Measurements from ENCODE around the gene CISD3.

DNA sequence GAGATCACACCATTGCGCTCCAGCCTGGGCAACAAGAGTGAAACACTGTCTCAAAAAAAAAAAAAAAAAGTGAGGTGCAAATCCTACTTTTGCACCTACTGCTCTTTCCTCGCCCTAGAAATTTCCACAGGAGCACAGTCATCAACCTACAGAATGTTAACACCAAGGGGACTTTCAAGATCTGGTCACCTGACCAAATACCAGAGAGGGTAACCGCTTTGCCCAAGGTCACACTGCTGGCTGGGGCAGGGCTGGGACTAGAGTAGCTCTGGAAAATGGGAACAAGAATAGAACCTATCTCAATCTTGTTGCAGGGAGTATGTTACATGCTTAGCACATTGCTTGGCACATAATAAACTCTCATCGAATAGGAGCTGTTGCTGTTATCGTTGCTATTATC lies 31.4 kb upstream of the CISD3 start:
- TF ChIP-seq, protein P1, sequence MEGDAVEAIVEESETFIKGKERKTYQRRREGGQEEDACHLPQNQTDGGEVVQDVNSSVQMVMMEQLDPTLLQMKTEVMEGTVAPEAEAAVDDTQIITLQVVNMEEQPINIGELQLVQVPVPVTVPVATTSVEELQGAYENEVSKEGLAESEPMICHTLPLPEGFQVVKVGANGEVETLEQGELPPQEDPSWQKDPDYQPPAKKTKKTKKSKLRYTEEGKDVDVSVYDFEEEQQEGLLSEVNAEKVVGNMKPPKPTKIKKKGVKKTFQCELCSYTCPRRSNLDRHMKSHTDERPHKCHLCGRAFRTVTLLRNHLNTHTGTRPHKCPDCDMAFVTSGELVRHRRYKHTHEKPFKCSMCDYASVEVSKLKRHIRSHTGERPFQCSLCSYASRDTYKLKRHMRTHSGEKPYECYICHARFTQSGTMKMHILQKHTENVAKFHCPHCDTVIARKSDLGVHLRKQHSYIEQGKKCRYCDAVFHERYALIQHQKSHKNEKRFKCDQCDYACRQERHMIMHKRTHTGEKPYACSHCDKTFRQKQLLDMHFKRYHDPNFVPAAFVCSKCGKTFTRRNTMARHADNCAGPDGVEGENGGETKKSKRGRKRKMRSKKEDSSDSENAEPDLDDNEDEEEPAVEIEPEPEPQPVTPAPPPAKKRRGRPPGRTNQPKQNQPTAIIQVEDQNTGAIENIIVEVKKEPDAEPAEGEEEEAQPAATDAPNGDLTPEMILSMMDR (conservative IDR thresholded peaks at IDR 0.05; ENCODE audit: low read depth, low read length), result no peak
- TF ChIP-seq EZH2 (IDR thresholded peaks at IDR 0.05; ENCODE audit: low read length, unreplicated experiment), result no peak

Measured in PC-3 (cell line).